Endothelial cell of umbilical vein (primary cell): Measurements from ENCODE around the gene KIFAP3. TPM values are rescaled to one million over a fixed set of nuclear protein-coding genes. Genes with fewer than 3 reads are reported as not detected.

Experiments
- BruUV-seq: library from RNA; stranded (reverse); fragments of 400-500 nt; replicated peaks from 2 replicates; lab custom pipeline; 2021; lab: Mats Ljungman, UMichigan
- CTCF ChIA-PET: fragments of 300-600, 350-600 bp; sonication (Branson Sonifier 250); formaldehyde crosslinking; loops from one replicate; lab custom pipeline; 2021; ENCODE audit warnings: antibody characterized with exemption, inconsistent platforms; lab: Charles Lee
- POLR2A ChIA-PET: fragments of 300-600, 350-600 bp; sonication (Branson Sonifier 250); formaldehyde crosslinking; loops from one replicate; lab custom pipeline; 2021; ENCODE audit warnings: antibody characterized with exemption, inconsistent platforms; lab: Charles Lee
- DNase-seq: peaks from one replicate; pipeline ENCODE4 v3.0.0-alpha.2; 2011; ENCODE audit warnings: low read depth, low spot score
- FAIRE-seq: peaks from 2 replicates; lab custom pipeline; 2011; peaks lifted over from hg19 to GRCh38; lab: Jason Lieb, UNC
- H2AFZ ChIP-seq: 2 replicates; pipeline ENCODE4 v1.6.0; 2012; ENCODE audit warnings: low read depth, low read length, control low read depth, inconsistent platforms
- H3K27ac ChIP-seq: 2 replicates; pipeline ENCODE4 v1.5.1; 2011; ENCODE audit warnings: low read depth, mild to moderate bottlenecking, control low read depth, low read length, moderate library complexity; ENCODE audit not compliant: insufficient read depth
- H3K27me3 ChIP-seq, 2 experiments: 2 replicates each; pipeline versions ENCODE4 v1.6.0 to v1.6.1; 2011; ENCODE audit warnings: low read length in 2 of 2, mixed read lengths in 1 of 2; ENCODE audit not compliant: control insufficient read depth in 2 of 2, insufficient read depth in 2 of 2
- H3K36me3 ChIP-seq, 2 experiments: 2 replicates in 1 of 2; 3 replicates in 1 of 2; pipeline ENCODE4 v1.5.1; 2011; ENCODE audit warnings: low read length in 2 of 2, mild to moderate bottlenecking in 1 of 2, moderate library complexity in 1 of 2; ENCODE audit not compliant: control insufficient read depth in 2 of 2, insufficient read depth in 2 of 2; ENCODE audit errors: extremely low read depth in 1 of 2
- H3K4me1 ChIP-seq: 3 replicates; pipeline ENCODE4 v1.5.1; 2011; ENCODE audit warnings: mild to moderate bottlenecking, low read length; ENCODE audit not compliant: control insufficient read depth, insufficient read depth; ENCODE audit errors: extremely low read depth
- H3K4me2 ChIP-seq: 2 replicates; pipeline ENCODE4 v1.6.1; 2011; ENCODE audit warnings: low read length, control low read depth, mixed read lengths; ENCODE audit not compliant: insufficient read depth
- H3K4me3 ChIP-seq, 3 experiments: fragments of 200-600 bp in 1 of 3; sonication (generic), shearing (Covaris generic) in 1 of 3; replicated peaks in 1 of 3; 2 replicates each; pipeline ENCODE4 v1.5.1; 2011 to 2016; ENCODE audit warnings: control low read depth in 3 of 3, low read length in 3 of 3, mild to moderate bottlenecking in 2 of 3, inconsistent platforms in 1 of 3, low read depth in 1 of 3, moderate library complexity in 1 of 3; ENCODE audit not compliant: insufficient read depth in 1 of 3
- H3K79me2 ChIP-seq: 2 replicates; pipeline ENCODE4 v1.6.0; 2012; ENCODE audit warnings: low read length, inconsistent platforms; ENCODE audit not compliant: control insufficient read depth, insufficient read depth
- H3K9ac ChIP-seq: replicated peaks from 2 replicates; pipeline ENCODE3; 2011; ENCODE audit warnings: low read length, control low read depth; ENCODE audit not compliant: insufficient read depth; ENCODE audit errors: extremely low read depth
- H3K9me1 ChIP-seq: replicated peaks from 3 replicates; pipeline ENCODE4 v1.6.0; 2011; ENCODE audit warnings: mild to moderate bottlenecking, low read length; ENCODE audit not compliant: control insufficient read depth, insufficient read depth; ENCODE audit errors: extremely low read depth
- H3K9me3 ChIP-seq: replicated peaks from 2 replicates; pipeline ENCODE4 v1.5.1; 2012; ENCODE audit warnings: low read length, inconsistent platforms; ENCODE audit not compliant: control insufficient read depth, insufficient read depth
- H4K20me1 ChIP-seq: replicated peaks from 2 replicates; pipeline ENCODE3; 2011; ENCODE audit warnings: mild to moderate bottlenecking, low read length; ENCODE audit not compliant: control insufficient read depth, insufficient read depth; ENCODE audit errors: extremely low read depth
- CTCF ChIP-seq, 2 donors: IDR thresholded peaks; 1 replicate in 1 of 2; 2 replicates in 1 of 2; pipeline ENCODE4 v1.5.1; 2011; ENCODE audit warnings: low read length in 2 of 2, mild to moderate bottlenecking in 2 of 2, moderate library complexity in 2 of 2, control low read depth in 1 of 2, inconsistent platforms in 1 of 2, low read depth in 1 of 2; ENCODE audit not compliant: insufficient read depth in 1 of 2; ENCODE audit errors: extremely low read depth in 1 of 2
- EZH2 ChIP-seq: IDR thresholded peaks from 2 replicates; pipeline ENCODE4 v1.6.1; 2012; ENCODE audit warnings: borderline replicate concordance, low read depth, mild to moderate bottlenecking, moderate library complexity, low read length, inconsistent platforms; ENCODE audit not compliant: severe bottlenecking
- FOS ChIP-seq: IDR thresholded peaks from 2 replicates; pipeline ENCODE4 v1.6.1; 2011; ENCODE audit warnings: mild to moderate bottlenecking, low read length, moderate library complexity, borderline replicate concordance; ENCODE audit not compliant: insufficient read depth
- GATA2 ChIP-seq: IDR thresholded peaks from 2 replicates; pipeline ENCODE4 v1.7.0; 2011; ENCODE audit warnings: low read depth, mild to moderate bottlenecking, moderate library complexity, mixed read lengths, low read length; ENCODE audit not compliant: insufficient read length, insufficient read depth
- JUN ChIP-seq: IDR thresholded peaks from 2 replicates; pipeline ENCODE4 v1.6.1; 2011; ENCODE audit warnings: borderline replicate concordance, low read depth; ENCODE audit not compliant: insufficient read length, insufficient read depth
- MAX ChIP-seq: IDR thresholded peaks from 2 replicates; pipeline ENCODE4 v1.6.1; 2011; ENCODE audit not compliant: insufficient read depth, insufficient read length
- MYC ChIP-seq: IDR thresholded peaks from one replicate; pipeline ENCODE4 v1.6.1; 2011; ENCODE audit warnings: mild to moderate bottlenecking, low read depth, low read length
- POLR2A ChIP-seq: IDR thresholded peaks from 2 replicates; pipeline ENCODE4 v1.6.1; 2012; ENCODE audit warnings: low read depth, mild to moderate bottlenecking, control low read depth, low read length
- POLR2AphosphoS5 ChIP-seq: IDR thresholded peaks from 2 replicates; pipeline ENCODE4 v1.6.1; 2012; ENCODE audit warnings: low read depth, mild to moderate bottlenecking, control low read depth, low read length, moderate library complexity; ENCODE audit not compliant: insufficient read depth
- dilution Hi-C: fragments of 300-500 bp; cut with MboI; formaldehyde crosslinking; loops from one replicate; pipeline ENCODE4 v1.15.0; 2019; ENCODE audit warnings: low sequenced_read_pairs; ENCODE audit not compliant: extremely low pct_ligation_motif_present
- intact Hi-C: fragments of 100-400 bp; cut with micrococcal nuclease; formaldehyde crosslinking; loops from one replicate; pipeline ENCODE4 v1.10.0; 2022
- polyA plus RNA-seq, 4 experiments: library from polyadenylated mRNA; depleted of rRNA in 3 of 4; stranded (reverse) in 3 of 4; unstranded in 1 of 4; fragments of >200 nt; gene quantifications; 2 replicates each; pipeline versions ENCODE4 v1.2.1 to v1.2.3, GENCODE V29; 2011 to 2012; ENCODE audit warnings: missing spikeins in 1 of 4
- total RNA-seq: library from RNA; stranded (reverse); gene quantifications from 2 replicates; pipeline ENCODE4 v1.2.3, GENCODE V29; 2021

KIFAP3 gene
- total and polyA plus RNA-seq, 2 donors (not counting 3 experiments of a cell fraction or from before 2014, with no cell fraction given), result 6.4 to 17.5 TPM

- no peak overlapping the region for H2AFZ ChIP-seq
- H3K9me1 ChIP-seq, result no peaks in the 10 kb centered on the region
Measured at GRCh38 chr1:169974067-169974466, 100.4 kb downstream of the KIFAP3 start.

GRCh38 chr1:169970114-169970513 lies 104.4 kb downstream of the KIFAP3 start:
- intact Hi-C loops (no loop called here), dilution Hi-C loops (no loop called here)
- Histone ChIP-seq H2AFZ (no peak overlapping the region), H3K36me3 (no peaks in the 10 kb centered on the region), H4K20me1 (no peaks in the 10 kb centered on the region), H3K4me1 (no peaks in the 10 kb centered on the region), H3K27me3 (no peaks in the 10 kb centered on the region), H3K4me3 (no peak overlapping the region), H3K9me3 (no peaks in the 10 kb centered on the region), H3K79me2 (no peaks in the 10 kb centered on the region), H3K9ac (no peak overlapping the region), H3K4me2 (no peak overlapping the region), H3K27ac (no peak overlapping the region), H3K9me1 (no peaks in the 10 kb centered on the region)
- FAIRE-seq (no peak), DNase-seq (no peak)
- ChIA-PET CTCF (no interaction called here), POLR2A (no interaction called here)
- TF ChIP-seq FOS (no peak), EZH2 (no peak), MYC (no peak), GATA2 (no peak), MAX (no peak), CTCF (IDR thresholded peaks at IDR 0.05; ENCODE audit: extremely low read depth in 1 of 2, insufficient read depth in 1 of 2, low read depth in 1 of 2, low read length in 2 of 2) (no peak), POLR2AphosphoS5 (no peak), JUN (no peak), POLR2A (no peak)
- BruUV-seq, result no TSS peak

More at GRCh38 chr1:169974067-169974466, 100.4 kb downstream of the KIFAP3 start:
- Histone ChIP-seq H4K20me1 (no peaks in the 10 kb centered on the region), H3K4me2 (no peak overlapping the region), H3K4me3 (no peak overlapping the region), H3K27ac (no peak overlapping the region), H3K27me3 (no peaks in the 10 kb centered on the region), H3K4me1 (no peaks in the 10 kb centered on the region), H3K9ac (no peak overlapping the region), H3K79me2 (no peaks in the 10 kb centered on the region), H3K36me3 (no peaks in the 10 kb centered on the region), H3K9me3 (no peaks in the 10 kb centered on the region)
- DNase-seq (no peak), FAIRE-seq (peak; percentile 26)
- POLR2A ChIA-PET, result no interaction called here
- intact Hi-C loops (no loop called here), dilution Hi-C loops (no loop called here)
- BruUV-seq, result no TSS peak
- CTCF ChIA-PET, result no interaction called here
- TF ChIP-seq JUN, result no peak
- TF ChIP-seq MAX, result no peak
- no peak for TF ChIP-seq EZH2
- no peak for TF ChIP-seq FOS
